ENCODE measurements around the gene SNX24. TPM values are rescaled to one million over a fixed set of nuclear protein-coding genes. Genes with fewer than 3 reads are reported as not detected.
A peak's percentile ranks its signal among the peaks of the same experiment; 100 is the strongest.

Gene SNX24
- total RNA-seq, 1 donor from 2014 or later = 19.3 TPM

- intact Hi-C loops (cut with micrococcal nuclease) = no loop called here
- no peak for ATAC-seq
- no peak for DNase-seq
Measured at GRCh38 chr5:122864842-122865241, 19.4 kb downstream of the SNX24 start.

DNA sequence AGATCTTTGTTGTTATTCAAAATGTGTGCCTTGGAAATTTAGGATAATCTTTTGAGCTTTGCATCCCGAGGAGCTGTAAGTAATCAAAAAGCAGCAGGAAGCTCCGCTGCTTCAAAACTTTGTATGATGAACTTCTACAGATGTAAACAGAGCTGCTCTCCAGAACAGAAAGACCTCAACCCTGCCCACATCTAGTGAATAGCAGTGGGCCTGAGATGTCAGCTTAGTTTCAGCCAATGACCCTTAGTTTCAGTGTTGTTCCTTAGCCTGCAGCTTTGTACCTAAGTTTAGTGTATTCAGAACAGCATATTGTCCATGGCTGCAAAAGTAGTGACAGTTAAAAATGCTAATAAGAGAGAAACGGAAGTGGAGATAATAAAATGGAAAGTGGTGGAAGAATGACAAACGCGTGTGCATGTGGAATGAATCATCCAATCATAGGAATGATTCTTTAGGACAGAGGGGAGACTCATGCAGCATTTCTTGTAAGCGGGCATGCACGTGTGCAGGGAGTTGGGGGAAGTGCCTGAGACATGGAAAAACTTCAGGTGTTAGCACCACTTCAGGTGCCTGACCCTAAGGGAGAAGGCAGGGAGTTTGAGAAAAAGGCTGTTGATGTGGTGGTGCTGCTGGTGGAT is 24.9 kb downstream of the SNX24 start:
- intact Hi-C loops (cut with micrococcal nuclease) = no loop called here
- no peak for ATAC-seq
- no peak for DNase-seq

DNA sequence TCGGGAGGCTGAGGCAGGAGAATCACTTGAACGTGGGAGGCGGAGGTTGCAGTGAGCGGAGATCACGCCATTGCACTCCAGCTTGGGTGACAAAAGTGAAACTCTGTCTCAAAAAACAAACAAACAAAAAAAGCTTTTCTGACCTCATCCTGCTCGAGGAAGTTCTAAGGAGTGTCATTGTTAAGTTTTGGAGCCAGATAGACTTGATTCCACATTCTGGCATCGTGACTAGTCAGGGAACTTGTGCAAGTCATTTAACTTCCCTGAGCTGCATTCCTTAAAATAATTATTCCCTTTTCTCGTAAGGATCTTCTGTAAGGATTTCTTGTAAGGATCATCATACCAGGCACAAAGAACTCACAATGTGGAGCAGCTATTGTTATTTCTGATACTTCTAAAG is 26.2 kb downstream of the SNX24 start:
- intact Hi-C loops (cut with micrococcal nuclease) = no loop called here
- DNase-seq (no peak), ATAC-seq (no peak)

GRCh38 chr5:122874179-122874875 is 28.9 kb downstream of the SNX24 start:
- ATAC-seq (no peak), DNase-seq (no peak)
- intact Hi-C loops (cut with micrococcal nuclease) = no loop called here

DNA sequence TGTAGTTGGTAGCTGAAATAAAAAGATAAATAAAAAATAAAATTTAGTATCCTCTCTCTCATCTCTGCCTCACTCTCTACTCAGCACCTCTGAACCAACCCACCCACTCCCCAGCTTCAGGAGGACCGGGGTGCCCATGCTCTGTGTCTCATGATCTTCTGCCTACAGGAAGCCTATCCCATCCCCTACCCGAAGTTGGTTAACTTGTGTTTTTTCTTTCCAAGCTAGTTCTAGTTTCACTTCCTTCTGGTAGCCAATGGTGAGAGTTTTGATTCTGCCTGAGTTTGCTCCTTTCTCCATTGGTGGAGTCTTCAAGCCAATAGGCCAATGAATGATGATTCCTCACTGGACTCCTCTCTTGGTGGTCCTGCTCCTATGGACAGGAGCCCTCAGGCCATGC is 32.1 kb downstream of the SNX24 start:
- intact Hi-C loops (cut with micrococcal nuclease) = no loop called here
- DNase-seq (no peak), ATAC-seq (no peak)

GRCh38 chr5:122879076-122879475 is 33.7 kb downstream of the SNX24 start:
- no peak for ATAC-seq
- intact Hi-C loops (cut with micrococcal nuclease) = no loop called here

GRCh38 chr5:122880170-122880689 is 34.8 kb downstream of the SNX24 start:
- intact Hi-C loops (cut with micrococcal nuclease) = no loop called here
- DNase-seq (no peak), ATAC-seq (no peak)

More at GRCh38 chr5:122879076-122879475, 33.7 kb downstream of the SNX24 start:
- DNase-seq = no peak

- DNase-seq (no peak), ATAC-seq (no peak)
- intact Hi-C loops (cut with micrococcal nuclease) = no loop called here
Measured at GRCh38 chr5:122880749-122881148, 35.3 kb downstream of the SNX24 start.

- no peak for DNase-seq
- ATAC-seq = peak; percentile 33
- intact Hi-C loops (cut with micrococcal nuclease) = no loop called here
Measured at GRCh38 chr5:122882831-122883230, 37.4 kb downstream of the SNX24 start.

- no peak for ATAC-seq
- DNase-seq = no peak
- intact Hi-C loops (cut with micrococcal nuclease) = no loop called here
Measured at GRCh38 chr5:122885045-122885517, 39.7 kb downstream of the SNX24 start.

DNA sequence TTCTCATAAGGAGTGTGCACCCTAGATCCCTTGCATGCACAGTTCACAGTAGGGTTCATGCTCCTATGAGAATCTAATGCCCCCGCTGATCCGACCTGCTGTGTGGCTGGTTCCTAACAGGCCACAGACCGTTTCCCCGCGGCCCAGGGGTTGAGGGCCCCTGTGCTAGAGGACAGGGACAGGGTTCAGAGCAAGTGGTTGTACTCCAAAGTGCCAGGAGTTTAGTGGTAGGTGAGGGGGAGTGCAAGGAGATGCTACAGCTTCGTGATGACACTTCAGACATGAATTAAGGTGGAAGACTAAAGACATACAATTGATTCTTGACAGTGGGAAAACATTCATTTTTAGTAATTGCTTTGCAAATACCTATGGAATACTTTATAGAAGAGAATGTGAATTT is 40.5 kb downstream of the SNX24 start:
- DNase-seq (no peak), ATAC-seq (no peak)
- intact Hi-C loops (cut with micrococcal nuclease) = no loop called here

GRCh38 chr5:122895141-122895540 is 49.7 kb downstream of the SNX24 start:
- ATAC-seq (no peak), DNase-seq (no peak)
- intact Hi-C loops (cut with micrococcal nuclease) = loop anchor here (10.0 kb wide), 1 partner anchor 470 kb away; no protein-coding TSS in a partner anchor

DNA sequence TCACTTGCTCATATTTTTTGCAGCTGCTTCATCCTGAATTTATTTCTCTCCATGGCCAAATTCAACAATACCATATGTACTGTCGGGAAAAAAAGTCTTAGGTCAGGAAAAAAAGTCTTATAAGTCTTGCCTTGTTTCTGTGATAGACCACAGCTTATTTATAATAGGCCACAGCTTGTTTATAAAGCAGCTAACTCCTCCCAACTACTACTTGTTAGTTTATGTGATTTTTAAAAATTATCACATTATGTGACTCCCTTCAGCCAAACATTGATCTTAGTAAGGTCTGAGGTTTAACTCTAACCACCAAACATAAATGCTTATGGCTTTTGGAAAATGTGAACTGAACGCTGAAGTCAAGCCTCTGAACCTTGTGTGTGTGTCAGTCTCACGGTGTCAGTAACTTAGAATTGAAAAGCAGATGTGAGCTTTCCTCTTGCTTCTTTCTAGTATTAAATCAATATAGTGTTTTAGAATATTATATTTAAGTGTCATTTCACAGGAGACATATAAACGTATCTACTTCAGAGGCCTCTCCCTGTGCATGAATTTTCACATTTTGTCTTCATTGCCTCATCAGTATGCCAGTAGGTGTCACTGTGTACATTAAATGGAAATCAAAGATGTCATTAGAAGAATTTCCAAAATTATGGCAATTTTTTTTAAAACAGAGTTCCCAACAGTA is 51.3 kb downstream of the SNX24 start:
- intact Hi-C loops (cut with micrococcal nuclease) = loop anchor here (10.0 kb wide), 1 partner anchor 468 kb away; no protein-coding TSS in a partner anchor
- no peak for ATAC-seq
- DNase-seq = no peak

DNA sequence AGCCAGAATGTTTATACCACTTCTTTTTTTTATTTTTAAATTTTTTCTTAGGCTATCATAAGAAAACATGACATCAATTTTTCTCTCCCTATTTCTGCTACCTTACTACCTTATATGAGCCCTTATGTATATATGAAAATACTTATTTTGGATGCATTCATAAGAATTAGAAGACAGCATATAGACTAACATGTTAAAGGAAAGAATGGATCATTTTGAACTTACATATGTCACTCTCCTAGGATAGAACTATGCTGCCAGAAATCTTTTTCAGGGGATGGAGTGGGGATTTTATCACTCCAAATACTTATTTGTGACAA is 51.8 kb downstream of the SNX24 start:
- intact Hi-C loops (cut with micrococcal nuclease) = loop anchor here (10.0 kb wide), 1 partner anchor 468 kb away; no protein-coding TSS in a partner anchor
- no peak for ATAC-seq
- no peak for DNase-seq

GRCh38 chr5:122901346-122901745 is 55.9 kb downstream of the SNX24 start:
- intact Hi-C loops (cut with micrococcal nuclease) = no loop called here
- ATAC-seq (no peak), DNase-seq (no peak)

DNA sequence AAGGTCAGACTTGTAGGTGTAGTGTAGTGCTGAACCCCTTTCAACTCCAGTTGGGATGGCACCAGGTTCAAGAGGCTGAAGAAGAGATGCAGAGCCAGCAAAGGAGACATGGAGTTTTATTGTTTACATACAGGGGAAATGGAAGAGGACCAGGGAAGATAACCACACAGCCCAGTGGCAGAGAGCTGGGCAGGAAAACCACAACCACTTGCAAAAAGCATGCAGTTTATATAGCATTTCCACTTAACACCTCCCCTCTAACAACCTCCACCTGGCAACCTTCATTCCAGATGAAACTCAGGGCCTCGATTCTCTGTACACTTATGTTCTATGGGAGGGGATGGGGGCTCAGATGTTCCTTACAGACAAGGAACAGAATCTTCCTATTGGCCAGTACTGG is 56.9 kb downstream of the SNX24 start:
- intact Hi-C loops (cut with micrococcal nuclease) = no loop called here
- DNase-seq (no peak), ATAC-seq (no peak)

- ATAC-seq = peak; percentile 15
- DNase-seq = no peak
- intact Hi-C loops (cut with micrococcal nuclease) = no loop called here
Measured at GRCh38 chr5:122906768-122907167, 61.4 kb downstream of the SNX24 start.

- ATAC-seq = no peak
- intact Hi-C loops (cut with micrococcal nuclease) = no loop called here
- no peak for DNase-seq
Measured at GRCh38 chr5:122907276-122907675, 61.9 kb downstream of the SNX24 start.

GRCh38 chr5:122908108-122908507 is 62.7 kb downstream of the SNX24 start:
- DNase-seq (no peak), ATAC-seq (no peak)
- intact Hi-C loops (cut with micrococcal nuclease) = no loop called here

- intact Hi-C loops (cut with micrococcal nuclease) = no loop called here
- DNase-seq (no peak), ATAC-seq (peak; percentile 20)
Measured at GRCh38 chr5:122908662-122909061, 63.2 kb downstream of the SNX24 start.

All from left ventricle myocardium superior (tissue), 1 donor.